NOMO-1 treated with dmso at 0.1 percent for 144 hours (cell line): Measurements from ENCODE around the gene VIT.

Source experiments
- DNase-seq: peaks from one replicate; lab custom pipeline; 2025; ENCODE audit not compliant: unreplicated experiment; lab: John Stamatoyannopoulos, UW

VIT gene, protein sequence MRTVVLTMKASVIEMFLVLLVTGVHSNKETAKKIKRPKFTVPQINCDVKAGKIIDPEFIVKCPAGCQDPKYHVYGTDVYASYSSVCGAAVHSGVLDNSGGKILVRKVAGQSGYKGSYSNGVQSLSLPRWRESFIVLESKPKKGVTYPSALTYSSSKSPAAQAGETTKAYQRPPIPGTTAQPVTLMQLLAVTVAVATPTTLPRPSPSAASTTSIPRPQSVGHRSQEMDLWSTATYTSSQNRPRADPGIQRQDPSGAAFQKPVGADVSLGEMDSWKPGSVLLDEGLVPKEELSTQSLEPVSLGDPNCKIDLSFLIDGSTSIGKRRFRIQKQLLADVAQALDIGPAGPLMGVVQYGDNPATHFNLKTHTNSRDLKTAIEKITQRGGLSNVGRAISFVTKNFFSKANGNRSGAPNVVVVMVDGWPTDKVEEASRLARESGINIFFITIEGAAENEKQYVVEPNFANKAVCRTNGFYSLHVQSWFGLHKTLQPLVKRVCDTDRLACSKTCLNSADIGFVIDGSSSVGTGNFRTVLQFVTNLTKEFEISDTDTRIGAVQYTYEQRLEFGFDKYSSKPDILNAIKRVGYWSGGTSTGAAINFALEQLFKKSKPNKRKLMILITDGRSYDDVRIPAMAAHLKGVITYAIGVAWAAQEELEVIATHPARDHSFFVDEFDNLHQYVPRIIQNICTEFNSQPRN

DNA sequence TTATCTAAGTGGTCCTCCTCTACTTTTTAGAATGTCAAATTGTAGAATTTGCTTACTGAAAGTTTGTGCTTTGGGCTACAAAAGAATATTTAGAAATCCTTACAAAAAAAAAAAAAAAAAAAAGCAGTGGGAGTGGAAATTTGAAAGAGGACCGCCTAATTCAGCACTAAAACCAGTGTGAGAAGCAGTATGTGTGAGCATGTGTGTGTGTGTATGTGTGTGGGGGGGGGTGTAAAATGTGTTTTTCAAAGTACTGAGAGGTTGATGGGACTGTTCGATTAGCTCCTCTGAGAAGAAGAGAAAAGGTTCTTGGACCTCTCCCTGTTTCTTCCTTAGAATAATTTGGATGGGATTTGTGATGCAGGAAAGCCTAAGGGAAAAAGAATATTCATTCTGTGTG, at the start of gene VIT:
Gene VIT (plus strand): TSS at position 175 of the 400 bp plus-strand sequence. CDS start 19,664 bp downstream, outside the sequence.
- DNase-seq = no peak

DNA sequence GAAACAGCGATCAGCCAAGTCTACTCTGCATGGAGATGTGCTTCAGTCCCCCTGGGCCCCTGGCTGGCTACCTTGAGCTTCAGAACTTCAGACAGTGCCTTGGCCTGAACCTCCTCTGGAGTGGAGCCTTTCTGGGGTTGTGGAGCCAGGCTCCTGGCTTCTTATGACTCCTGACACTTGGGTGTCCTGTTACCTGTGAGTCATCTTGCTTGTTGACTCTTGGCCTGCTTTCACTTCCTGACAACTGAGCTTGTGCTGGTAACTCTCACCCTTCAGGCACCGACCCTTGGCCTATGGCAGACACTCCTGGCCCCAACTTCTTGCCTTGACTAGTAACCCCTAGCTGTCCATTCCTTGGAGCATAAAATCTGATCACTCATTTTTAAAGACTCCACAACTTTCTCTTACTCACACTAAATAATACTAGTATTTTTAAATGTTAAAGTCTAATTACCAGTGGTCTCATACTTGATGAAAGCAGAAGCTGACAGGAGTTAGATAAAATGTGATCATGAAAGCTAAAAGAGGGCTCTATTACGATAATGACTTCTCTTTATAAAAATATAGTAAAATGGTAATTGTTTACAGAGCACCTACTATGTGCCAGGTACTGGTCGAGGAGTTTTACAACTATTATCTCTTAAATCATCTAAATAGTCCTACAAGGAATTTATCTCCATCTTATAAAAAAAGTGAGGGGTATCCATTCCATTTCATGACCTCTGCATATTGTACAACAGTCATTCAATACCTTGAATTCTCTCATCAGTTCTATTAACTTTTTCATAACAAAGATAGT, 46.3 kb upstream of the VIT start:
- no peak for DNase-seq

DNA sequence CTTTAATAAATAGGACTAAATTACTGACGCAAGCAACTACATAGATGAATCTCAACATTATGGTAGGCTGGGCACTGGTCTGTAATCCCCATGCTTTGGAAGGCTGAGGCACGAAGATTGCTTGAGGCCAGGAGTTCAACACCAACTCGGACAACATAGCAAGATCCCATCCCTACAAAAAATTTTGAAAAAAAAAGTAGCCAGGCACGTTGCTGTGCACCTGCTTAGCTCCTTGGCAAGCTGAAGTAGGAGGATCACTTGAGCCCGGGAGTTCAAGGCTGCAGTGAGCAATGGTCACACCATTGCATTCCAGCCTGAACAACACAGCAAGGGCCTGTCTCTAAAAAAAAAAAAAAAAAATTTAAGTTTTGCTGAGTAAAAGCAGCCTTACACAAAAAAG, 43.4 kb upstream of the VIT start:
- DNase-seq = no peak

DNA sequence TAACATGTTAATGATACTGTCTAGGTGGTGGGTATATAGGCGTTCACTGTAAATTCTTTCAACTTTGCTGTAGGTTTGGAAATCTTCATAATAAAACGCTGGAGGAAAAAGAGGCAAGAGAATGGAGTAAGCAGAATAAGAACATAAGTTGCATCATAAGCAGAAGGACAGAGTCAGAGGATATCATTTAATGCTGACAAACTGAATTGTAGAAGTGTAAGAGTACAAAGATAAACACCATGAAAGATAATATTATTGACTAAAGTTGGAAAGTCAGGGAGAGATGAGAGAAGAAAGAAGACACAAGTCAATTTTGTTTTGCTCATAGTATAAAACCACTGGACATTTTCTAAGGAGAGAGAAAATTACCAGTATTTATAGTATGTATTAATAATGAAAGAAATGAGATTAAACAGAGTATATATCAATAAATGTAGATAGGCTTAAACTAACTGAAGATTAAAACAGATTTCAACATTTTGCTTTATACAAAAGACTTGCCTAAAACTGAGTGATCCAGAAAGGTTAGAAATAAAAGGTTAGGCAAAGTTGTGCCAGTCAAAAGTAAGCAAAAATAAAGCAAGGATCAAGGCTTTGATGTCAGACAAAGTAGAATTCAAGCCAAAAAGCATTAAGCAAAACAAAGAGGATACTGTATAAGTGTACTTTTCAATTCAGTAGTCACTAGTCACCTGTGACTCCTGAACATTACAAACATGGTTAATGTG, 42.4 kb upstream of the VIT start:
- DNase-seq = no peak

DNA sequence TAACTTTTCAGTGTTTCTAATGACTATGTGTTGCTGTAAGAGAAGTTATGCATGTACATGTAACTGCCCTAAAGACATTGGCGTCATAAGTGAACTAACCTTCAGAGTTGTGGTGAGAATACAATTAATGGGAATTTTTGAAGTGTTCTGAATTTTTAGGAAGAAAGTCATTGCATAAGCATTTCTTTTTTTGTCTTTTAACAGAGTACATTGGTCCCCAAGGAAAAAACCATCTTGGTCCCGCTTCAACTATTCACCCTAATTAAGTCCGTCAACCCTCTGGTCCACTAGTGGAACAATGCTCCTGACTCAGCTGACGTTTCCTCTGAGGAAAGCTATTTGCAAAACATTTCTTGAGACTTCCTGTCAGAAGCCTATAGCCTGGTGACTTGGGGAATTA, 41.1 kb upstream of the VIT start:
- DNase-seq = no peak

DNA sequence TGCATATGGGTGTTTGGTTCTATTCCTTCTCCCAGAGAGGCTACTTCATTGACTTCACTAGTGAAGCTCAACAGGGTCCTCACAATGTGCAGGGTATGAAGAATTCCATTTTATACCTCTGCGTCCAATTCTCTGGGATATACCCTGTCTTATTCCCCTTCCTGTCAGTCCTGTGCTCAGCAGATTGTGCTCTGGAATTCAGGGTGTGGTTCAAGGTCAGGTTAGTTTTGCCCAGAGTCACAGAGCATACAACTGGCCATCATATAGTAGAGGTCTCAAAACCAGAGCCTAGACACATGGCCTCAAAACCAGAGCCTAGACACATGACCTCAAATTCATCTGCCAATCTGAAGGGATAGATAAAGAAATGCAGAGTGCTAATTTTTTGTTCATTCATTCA, 38.8 kb upstream of the VIT start:
- no peak for DNase-seq

DNA sequence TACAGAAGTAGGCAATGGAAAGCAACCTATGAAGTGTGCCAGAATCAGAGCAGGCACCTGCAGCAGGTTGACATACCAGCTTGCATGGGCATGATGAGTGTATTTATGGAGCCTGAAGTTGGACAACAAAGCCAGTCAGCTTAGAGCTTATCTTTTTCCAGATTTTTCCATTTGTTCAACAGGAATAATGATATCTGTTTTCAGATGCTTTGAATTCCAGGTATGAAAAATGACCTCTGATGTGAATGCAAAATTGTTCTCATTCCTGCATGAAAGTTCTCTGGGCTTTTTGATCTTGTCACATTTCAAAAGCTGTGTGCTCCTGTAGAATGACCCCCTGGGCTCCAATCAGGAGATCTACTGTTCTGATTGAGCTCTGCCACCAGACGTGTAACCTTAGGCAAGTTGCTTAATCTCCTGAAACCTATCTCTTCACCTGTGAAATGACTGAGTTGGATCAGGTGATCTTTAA, 38.2 kb upstream of the VIT start:
- no peak for DNase-seq

DNA sequence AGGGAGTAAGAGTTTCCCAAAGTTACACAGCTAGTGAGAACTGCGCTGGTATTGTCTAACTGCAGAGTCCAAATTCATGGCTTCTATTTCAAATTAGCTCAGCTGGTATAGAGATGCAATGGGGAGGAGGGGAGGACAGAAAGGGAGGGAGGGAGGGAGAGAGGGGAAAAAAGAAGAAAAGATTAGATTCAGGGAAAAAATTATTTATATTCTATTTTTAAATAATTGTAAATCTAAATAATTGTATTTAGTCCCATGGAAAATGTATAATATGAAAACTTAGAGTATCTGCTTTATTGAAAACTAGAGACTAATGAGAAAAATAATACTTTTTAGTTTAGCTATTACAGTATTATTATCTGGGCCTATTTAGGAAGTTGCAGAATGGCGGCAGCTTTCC, 37.3 kb upstream of the VIT start:
- no peak for DNase-seq

DNA sequence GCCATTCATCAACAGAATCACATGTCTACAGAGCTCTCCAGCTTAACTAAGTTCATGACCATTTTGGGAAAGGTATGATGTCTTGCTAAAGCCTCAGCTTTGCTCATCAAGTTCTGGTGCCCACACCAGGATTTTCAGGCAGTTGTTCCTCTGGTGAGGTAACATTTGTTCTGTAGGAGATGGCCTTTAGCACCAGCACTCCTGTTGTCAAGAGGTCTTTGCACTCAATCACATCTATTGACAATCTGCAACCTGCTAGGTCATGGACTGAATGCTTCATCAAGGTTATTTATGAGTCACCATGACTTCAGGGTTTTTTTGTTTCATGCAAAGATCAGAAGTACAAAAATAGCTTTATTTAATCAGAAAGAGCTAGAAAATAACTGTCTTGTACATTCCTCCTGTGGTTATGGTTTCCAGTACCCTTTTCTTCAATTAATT, 36.6 kb upstream of the VIT start:
- DNase-seq = no peak

DNA sequence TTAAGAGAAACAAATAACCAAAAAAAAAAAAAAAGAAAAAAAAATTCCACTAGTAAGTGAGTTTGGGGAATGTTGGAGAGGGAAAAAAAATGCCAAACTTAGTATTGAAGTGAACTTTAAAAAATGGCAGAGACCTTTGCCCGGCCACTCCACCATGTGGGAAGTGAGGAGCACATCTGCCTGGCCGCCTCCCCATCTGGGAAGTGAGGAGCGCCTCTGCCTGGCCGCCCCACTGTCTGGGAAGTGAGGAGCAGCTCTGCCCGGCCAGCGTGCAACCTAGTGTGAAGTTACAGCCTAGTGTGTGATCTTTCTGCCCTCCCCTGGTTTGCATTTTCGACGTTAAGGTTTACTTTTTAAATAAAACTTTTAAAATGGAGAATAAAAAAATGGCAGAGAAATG, 33.9 kb upstream of the VIT start:
- no peak for DNase-seq

DNA sequence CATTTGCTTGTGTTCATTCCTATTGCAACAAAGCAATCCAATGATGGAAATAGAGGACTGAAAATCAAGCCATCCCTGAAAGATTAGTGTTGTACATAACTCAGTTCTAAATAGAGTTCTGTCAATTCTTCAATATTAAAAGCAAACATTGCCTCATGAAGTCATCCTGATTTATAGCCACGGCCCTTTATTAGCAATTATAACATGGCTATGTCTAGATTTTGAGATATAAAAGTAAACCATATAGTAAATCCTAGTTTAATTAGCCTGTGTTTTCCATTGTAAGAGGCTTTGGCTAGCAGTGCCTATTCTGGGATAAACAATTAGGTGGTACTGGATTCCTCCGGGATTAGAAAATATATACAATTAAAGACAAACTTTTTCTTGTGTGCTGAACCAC, 33.2 kb upstream of the VIT start:
- no peak for DNase-seq

DNA sequence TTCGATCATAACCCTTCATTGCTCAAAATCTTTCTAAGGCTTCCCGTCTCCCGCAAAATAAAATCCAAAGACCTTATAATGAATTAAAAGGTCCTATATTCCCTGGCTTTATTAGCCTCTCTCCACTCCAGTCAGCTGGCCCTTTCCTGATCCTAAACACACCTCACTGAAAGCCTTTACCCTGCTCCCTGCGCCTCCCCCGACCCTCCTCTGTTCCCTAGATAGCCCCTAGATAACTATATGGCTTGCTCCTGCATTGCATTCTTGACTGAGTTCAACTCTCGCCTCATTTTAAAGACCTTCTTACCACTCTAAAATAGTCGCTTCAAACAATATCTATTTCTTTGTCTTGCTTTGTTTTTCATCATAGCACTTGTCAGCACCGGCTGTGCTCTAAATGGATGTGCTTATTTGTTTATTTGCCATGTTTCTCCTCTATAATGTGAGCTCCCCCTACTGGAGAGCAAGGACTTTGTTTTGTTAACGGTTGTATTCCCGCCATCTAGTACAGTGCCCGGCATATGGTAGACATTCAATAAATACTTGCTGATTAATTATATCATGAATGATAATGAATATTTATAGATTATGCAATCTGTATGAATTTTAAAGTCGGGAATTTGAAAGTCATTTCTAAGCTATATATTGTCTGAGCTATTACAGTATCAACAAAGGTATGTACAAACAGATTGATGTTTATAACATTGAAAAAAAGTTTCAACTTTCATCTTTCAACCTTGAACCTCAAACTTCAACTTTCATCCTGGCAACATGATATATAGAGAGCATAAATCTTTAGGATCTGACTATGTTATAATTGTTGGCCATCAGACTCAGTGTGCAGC, 32.4 kb upstream of the VIT start:
- DNase-seq = peak; percentile 7

DNA sequence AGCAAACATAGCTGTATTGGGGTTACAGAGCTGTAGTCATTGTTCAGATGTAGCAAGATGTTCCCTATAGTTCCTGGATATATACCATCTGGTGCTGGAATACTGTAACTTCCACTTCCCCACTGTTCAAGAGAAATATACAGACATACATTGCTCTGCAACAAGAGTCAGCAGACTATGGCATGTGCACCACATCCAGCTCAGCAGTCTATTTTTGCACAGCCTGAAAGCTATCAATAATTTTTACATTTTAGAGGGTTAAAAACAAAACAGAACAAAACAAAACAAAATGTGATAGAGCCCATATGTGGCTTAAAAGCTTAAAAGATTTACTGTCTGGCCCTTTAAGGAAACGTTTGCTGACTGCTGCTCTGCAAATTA, 31.8 kb upstream of the VIT start:
- DNase-seq = no peak

DNA sequence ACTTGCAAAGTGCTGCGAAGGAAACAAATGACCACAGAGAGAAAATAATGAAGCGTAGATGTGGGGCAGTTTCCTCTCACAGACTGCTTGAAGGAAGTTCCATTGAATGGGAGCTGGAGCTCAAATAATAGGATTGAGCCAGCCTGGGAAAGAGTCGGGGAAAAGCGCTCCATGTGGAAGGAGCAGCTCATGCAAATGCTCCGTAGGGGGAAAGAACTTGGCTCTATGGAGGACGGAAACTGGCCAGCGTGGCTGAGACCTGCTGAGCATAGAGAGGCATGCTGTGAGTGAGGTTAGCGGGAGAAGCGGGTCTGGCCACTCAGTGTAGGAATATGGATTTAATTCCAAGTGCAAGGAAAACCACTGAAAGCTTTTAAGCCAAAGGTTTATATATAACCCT, 28.6 kb upstream of the VIT start:
- no peak for DNase-seq

DNA sequence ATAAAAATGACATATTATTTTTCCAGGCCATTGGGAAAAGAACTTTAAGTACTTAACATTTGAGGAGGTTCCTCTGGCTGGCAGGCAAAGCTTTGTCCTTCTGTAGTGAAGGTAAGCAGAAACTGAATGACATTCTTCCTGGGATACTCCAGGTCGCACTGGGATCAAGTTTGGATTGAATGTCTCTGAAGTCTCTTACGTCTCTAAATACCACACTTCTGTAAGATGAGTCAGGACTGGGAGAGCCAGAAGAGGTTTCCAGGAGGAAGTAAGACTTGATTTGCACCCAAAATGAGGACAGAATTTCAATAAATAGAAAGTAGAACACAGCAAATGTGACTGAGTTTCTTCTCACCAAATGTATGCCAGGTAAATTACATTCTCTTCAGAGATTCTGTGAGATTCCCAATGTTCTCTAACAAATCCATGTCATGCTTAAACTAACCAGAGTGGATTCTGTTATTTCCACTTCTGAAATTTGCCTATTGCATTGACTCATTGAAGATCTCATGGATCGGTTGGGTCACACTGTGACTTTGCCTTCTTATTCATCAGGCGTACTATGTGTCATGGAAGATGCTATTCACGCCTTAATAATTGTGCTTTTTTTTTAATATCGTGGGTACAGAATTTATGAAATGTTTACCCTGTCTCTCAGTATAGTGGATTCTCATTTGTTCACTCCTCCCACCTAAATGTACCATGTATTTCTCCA, 25.5 kb upstream of the VIT start:
- DNase-seq = no peak

DNA sequence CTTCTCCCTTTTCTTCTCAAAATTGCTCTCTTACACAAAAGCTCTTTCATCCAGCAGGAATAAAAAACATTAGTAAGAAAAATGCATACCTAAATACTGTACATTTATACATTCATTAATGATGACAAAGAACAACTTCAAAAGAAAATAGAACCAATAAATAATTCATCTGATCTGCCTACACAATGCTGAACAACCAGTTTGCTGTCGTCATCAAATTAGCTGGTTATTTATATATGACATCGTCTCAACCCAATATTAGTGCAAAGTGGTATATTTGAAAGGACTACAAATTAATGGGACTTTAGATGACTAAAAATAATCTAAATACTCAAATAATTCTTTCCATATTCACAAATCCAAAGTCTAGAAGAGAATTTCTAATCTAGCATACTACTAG, 24.8 kb upstream of the VIT start:
- DNase-seq = no peak

DNA sequence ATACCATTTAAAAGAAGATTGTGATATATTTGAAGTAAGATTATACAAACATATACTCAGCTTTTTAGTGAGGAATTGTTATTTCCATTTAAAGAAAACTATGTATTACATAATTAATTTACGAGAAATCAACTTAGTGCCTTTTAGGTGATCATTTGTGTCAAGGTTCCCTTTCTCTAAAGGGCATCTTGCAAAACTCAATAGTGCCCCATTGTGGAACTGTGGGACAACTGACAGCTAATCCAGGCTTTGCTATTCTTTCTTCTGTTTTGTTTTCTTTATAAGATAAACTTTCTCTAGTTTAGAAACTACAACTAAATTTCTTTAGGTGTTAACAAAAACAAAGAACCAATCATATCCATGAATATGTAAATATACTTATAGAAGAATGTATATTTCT, 24.3 kb upstream of the VIT start:
- DNase-seq = no peak

DNA sequence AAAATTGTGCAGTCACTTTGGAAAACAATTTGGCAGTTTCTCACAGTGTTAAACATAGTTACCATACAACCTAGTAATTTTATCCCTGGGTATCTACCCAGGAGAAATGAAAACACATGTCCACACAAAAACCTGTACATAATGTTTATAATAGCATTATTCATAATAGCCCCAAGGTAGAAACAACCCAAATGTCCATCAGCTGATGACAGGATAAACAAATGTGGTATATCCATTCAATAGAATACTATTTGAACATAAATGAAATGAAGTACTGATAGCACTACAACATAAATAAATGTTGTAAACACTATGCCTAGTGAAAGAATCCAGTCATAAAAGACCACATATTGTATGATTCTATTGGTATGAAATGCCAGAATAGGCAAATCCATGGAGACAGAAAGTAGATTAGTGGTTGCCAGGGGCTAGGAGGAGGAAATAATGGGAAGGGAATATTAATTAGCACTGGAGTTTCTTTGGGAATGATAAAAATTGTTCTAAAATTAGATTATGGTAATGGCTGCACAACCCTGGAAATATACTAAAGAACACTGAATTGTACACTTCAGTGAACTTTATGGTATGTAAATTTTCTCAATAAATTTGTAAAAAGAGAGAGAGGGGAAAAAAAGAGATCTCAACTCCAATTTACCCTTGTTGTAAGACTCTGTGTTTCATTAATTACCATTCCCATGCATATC, 20.8 kb upstream of the VIT start:
- no peak for DNase-seq

DNA sequence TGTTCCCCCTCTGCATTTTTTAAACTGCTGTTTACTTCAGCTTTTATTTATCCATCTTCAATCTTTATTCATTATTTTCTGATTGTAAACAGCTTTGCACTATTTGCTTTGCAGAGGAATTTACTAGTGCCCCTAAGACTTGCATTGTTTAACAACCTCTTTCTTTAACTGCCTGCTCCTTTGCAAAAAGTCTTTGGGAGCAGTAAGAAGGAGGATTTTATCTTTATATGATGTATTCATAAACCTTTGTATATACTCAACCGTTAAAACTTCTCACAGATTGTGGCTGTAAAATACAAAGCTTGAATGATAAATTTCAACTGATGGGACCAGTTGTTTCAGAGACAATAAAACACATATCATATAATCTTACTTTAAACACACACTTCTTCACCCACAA, 20.1 kb upstream of the VIT start:
- DNase-seq = no peak
